Coronary artery (tissue), 2 donors: ENCODE measurements around the gene SMG6.
"Not testable (repeated sequence)": the region's sequence is repeated elsewhere in the genome, so short reads cannot be mapped to it uniquely, and the experiment has no call there.

ENCODE experiments used
- DNase-seq: peaks from one replicate; pipeline ENCODE4 v3.0.0-alpha.2; 2017; ENCODE audit warnings: low spot score
- H3K27ac ChIP-seq, 2 donors: fragments of 200-600 bp; sonication (generic); one replicate each; pipeline ENCODE4 v1.5.1; 2016 to 2019
- H3K4me3 ChIP-seq: fragments of 200-600 bp; sonication (generic); 2 replicates; pipeline ENCODE4 v1.5.1; 2016; ENCODE audit warnings: mild to moderate bottlenecking, moderate library complexity
- CTCF ChIP-seq: fragments of 200-600 bp; sonication (generic); IDR thresholded peaks from one replicate; pipeline ENCODE4 v1.5.1; 2019; ENCODE audit warnings: antibody characterized with exemption

The SMG6 gene

GRCh38 chr17:2323629-2324314 lies 20.2 kb upstream of the SMG6 start:
- no peak for DNase-seq
- Histone ChIP-seq H3K4me3 (no peak overlapping the region), H3K27ac (no peak overlapping the region)
- no peak for TF ChIP-seq CTCF

GRCh38 chr17:2321399-2321798 lies 17.8 kb upstream of the SMG6 start:
- DNase-seq: no peak
- Histone ChIP-seq H3K4me3 (no peak overlapping the region), H3K27ac (no peak overlapping the region)
- TF ChIP-seq CTCF: no peak

- no peak for DNase-seq
- TF ChIP-seq CTCF: no peak
- Histone ChIP-seq H3K4me3 (no peak overlapping the region), H3K27ac (no peak overlapping the region)
These were observed 15.5 kb upstream of the SMG6 start for GRCh38 chr17:2319051-2319450.

GRCh38 chr17:2317796-2318195 lies 14.2 kb upstream of the SMG6 start:
- DNase-seq: no peak
- H3K4me3 ChIP-seq: no peak overlapping the region

GRCh38 chr17:2316916-2317205 lies 13.3 kb upstream of the SMG6 start:
- H3K27ac ChIP-seq, H3K4me3 ChIP-seq, DNase-seq: not testable (repeated sequence)

More at GRCh38 chr17:2317796-2318195, 14.2 kb upstream of the SMG6 start:
- H3K27ac ChIP-seq: no peak overlapping the region
- TF ChIP-seq CTCF: no peak

- DNase-seq: no peak
- Histone ChIP-seq H3K27ac (peak overlapping the region; percentile 24 to 52), H3K4me3 (no peak overlapping the region)
- no peak for TF ChIP-seq CTCF
These were observed 9.2 kb upstream of the SMG6 start for GRCh38 chr17:2312736-2313135.

- no peak for DNase-seq
- Histone ChIP-seq H3K4me3 (no peak overlapping the region), H3K27ac (no peak overlapping the region)
- TF ChIP-seq CTCF: no peak
These were observed 6.0 kb upstream of the SMG6 start for GRCh38 chr17:2309338-2310154.
